Neural cell (in vitro differentiated cells): ENCODE data around the gene UGT1A4.

Experiments
- EP300 ChIP-seq: fragments of 450-650 bp; conservative IDR thresholded peaks from 2 replicates; pipeline ENCODE4 v1.6.1; 2014; ENCODE audit warnings: antibody characterized with exemption, mild to moderate bottlenecking, moderate library complexity; ENCODE audit not compliant: poor library complexity, severe bottlenecking
- EZH2 ChIP-seq: fragments of 200-600, 300-800 bp; shearing (Covaris generic), sonication (generic); IDR thresholded peaks from 2 replicates; pipeline ENCODE4 v1.6.1; 2014; ENCODE audit warnings: antibody characterized with exemption, low read length, borderline replicate concordance, mild to moderate bottlenecking; ENCODE audit not compliant: insufficient read depth, poor library complexity, severe bottlenecking
- MXI1 ChIP-seq: fragments of 450-650 bp; conservative IDR thresholded peaks from 2 replicates; pipeline ENCODE4 v1.6.1; 2014; ENCODE audit warnings: antibody characterized with exemption, mild to moderate bottlenecking; ENCODE audit not compliant: poor library complexity, severe bottlenecking
- POLR2AphosphoS5 ChIP-seq: IDR thresholded peaks from 2 replicates; pipeline ENCODE4 v1.6.1; 2012
- RAD21 ChIP-seq: fragments of 450-650 bp; conservative IDR thresholded peaks from 2 replicates; pipeline ENCODE4 v1.6.1; 2014; ENCODE audit warnings: antibody characterized with exemption, mild to moderate bottlenecking, moderate library complexity
- REST ChIP-seq: IDR thresholded peaks from 2 replicates; pipeline ENCODE4 v1.6.1; 2012; ENCODE audit warnings: borderline replicate concordance
- SMC3 ChIP-seq: fragments of 450-650 bp; conservative IDR thresholded peaks from 2 replicates; pipeline ENCODE4 v1.6.1; 2014; ENCODE audit warnings: antibody characterized with exemption, mild to moderate bottlenecking, moderate library complexity; ENCODE audit not compliant: poor library complexity
- TAF1 ChIP-seq: IDR thresholded peaks from 2 replicates; pipeline ENCODE4 v1.6.1; 2012; ENCODE audit warnings: low read depth
- TF ChIP-seq, protein P1 (sequence below): fragments of 450-650 bp; IDR thresholded peaks from 2 replicates; pipeline ENCODE4 v1.5.1; 2014; ENCODE audit warnings: antibody characterized with exemption, mild to moderate bottlenecking, moderate library complexity; ENCODE audit not compliant: poor library complexity, severe bottlenecking

DNA sequence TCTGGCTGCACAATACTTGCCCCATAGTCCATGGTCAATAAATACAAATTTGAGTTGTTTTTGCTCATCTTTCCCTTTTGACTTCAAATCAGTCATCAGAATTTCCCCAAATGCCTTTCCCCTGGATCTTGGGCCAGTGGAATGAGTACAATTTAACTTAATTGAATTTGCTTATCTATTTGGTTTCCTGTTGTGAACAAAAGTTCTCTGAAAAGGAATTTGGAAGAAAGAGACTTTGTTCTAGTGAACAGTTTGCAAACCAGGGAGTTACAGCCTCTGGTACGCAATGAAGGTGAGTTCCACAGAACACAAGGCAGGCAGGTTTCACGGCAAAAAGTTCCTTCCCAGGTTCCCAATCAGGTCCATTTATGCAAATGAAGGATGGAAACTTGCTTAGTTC is 40.3 kb downstream of the UGT1A4 start:
- TF ChIP-seq TAF1 (no peak), POLR2AphosphoS5 (no peak), EP300 (no peak), MXI1 (no peak), EZH2 (no peak), RAD21 (no peak), SMC3 (no peak), REST (no peak)
- TF ChIP-seq, protein P1, sequence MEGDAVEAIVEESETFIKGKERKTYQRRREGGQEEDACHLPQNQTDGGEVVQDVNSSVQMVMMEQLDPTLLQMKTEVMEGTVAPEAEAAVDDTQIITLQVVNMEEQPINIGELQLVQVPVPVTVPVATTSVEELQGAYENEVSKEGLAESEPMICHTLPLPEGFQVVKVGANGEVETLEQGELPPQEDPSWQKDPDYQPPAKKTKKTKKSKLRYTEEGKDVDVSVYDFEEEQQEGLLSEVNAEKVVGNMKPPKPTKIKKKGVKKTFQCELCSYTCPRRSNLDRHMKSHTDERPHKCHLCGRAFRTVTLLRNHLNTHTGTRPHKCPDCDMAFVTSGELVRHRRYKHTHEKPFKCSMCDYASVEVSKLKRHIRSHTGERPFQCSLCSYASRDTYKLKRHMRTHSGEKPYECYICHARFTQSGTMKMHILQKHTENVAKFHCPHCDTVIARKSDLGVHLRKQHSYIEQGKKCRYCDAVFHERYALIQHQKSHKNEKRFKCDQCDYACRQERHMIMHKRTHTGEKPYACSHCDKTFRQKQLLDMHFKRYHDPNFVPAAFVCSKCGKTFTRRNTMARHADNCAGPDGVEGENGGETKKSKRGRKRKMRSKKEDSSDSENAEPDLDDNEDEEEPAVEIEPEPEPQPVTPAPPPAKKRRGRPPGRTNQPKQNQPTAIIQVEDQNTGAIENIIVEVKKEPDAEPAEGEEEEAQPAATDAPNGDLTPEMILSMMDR: no peak
